Measurements from ENCODE around the gene COG5. TPM values are rescaled to one million over a fixed set of nuclear protein-coding genes. Genes with fewer than 3 reads are reported as not detected.

COG5 gene
- total RNA-seq, 1 experiment from 2014 or later, result 43.9 TPM

- Mint-ChIP-seq H3K4me3 (ENCODE audit: unreplicated experiment) (no peak overlapping the region), H3K27me3 (ENCODE audit: insufficient read depth, unreplicated experiment) (no peaks in the 10 kb centered on the region), H3K4me1 (ENCODE audit: low read depth, unreplicated experiment) (no peaks in the 10 kb centered on the region), H3K9me3 (ENCODE audit: unreplicated experiment) (no peaks in the 10 kb centered on the region), H3K27ac (ENCODE audit: unreplicated experiment) (peak overlapping the region; percentile 37), H3K36me3 (ENCODE audit: insufficient read depth, unreplicated experiment) (peaks cover 28% of the 10 kb centered on the region)
- Histone ChIP-seq H3K27me3 (replicated peaks; ENCODE audit: control insufficient read depth, insufficient read depth, low read length) (no peaks in the 10 kb centered on the region), H3K9me3 (no peaks in the 10 kb centered on the region), H3K4me3 (ENCODE audit: low read depth, low read length) (no peak overlapping the region), H3K4me1 (no peaks in the 10 kb centered on the region), H3K36me3 (ENCODE audit: control insufficient read depth, insufficient read depth, low read length) (peaks cover 2% of the 10 kb centered on the region; the same call in 1 of the 2 replicates)
- BruUV-seq (replicated peaks), result no TSS peak
- TF ChIP-seq CTCF (IDR thresholded peaks at IDR 0.05; ENCODE audit: insufficient read depth in 1 of 2, low read depth in 1 of 2, low read length in 1 of 2, severe bottlenecking in 1 of 2, unreplicated experiment in 1 of 2), result no peak
- intact Hi-C loops (cut with micrococcal nuclease; ENCODE audit: unreplicated experiment), result no loop called here
- no peak for DNase-seq
- ChIA-PET CTCF (no interaction called here), POLR2A (interaction anchor here (0.7 kb wide), 1 partner anchor 559 kb away, joined by 5 read pairs; no protein-coding TSS in a partner anchor)
Measured at GRCh38 chr7:107186240-107186639, 377.5 kb downstream of the COG5 start.

GRCh38 chr7:107185716-107186115, 378.0 kb downstream of the COG5 start:
- H3K9me3 ChIP-seq, result no peaks in the 10 kb centered on the region
- H3K4me3 Mint-ChIP-seq (ENCODE audit: unreplicated experiment), result no peak overlapping the region
- no peaks in the 10 kb centered on the region for H3K4me1 Mint-ChIP-seq (ENCODE audit: low read depth, unreplicated experiment)
- peaks cover under 1% of the 10 kb centered on the region; the same call in 1 of the 2 replicates for H3K4me1 ChIP-seq
- intact Hi-C loops (cut with micrococcal nuclease; ENCODE audit: unreplicated experiment), result no loop called here
- no peak overlapping the region for H3K27ac Mint-ChIP-seq (ENCODE audit: unreplicated experiment)
- H3K36me3 ChIP-seq (ENCODE audit: control insufficient read depth, insufficient read depth, low read length), result peaks cover 2% of the 10 kb centered on the region; the same call in 1 of the 2 replicates
- H3K27me3 ChIP-seq (replicated peaks; ENCODE audit: control insufficient read depth, insufficient read depth, low read length), result no peaks in the 10 kb centered on the region
- CTCF ChIA-PET, result no interaction called here
- peaks cover 33% of the 10 kb centered on the region for H3K36me3 Mint-ChIP-seq (ENCODE audit: insufficient read depth, unreplicated experiment)
- H3K9me3 Mint-ChIP-seq (ENCODE audit: unreplicated experiment), result no peaks in the 10 kb centered on the region
- no peak for TF ChIP-seq CTCF (IDR thresholded peaks at IDR 0.05; ENCODE audit: insufficient read depth in 1 of 2, low read depth in 1 of 2, low read length in 1 of 2, severe bottlenecking in 1 of 2, unreplicated experiment in 1 of 2)
- no TSS peak for BruUV-seq (replicated peaks)
- POLR2A ChIA-PET, result interaction anchor here (0.7 kb wide), 1 partner anchor 560 kb away, joined by 5 read pairs; no protein-coding TSS in a partner anchor
- H3K27me3 Mint-ChIP-seq (ENCODE audit: insufficient read depth, unreplicated experiment), result no peaks in the 10 kb centered on the region
- H3K4me3 ChIP-seq (ENCODE audit: low read depth, low read length), result no peak overlapping the region
- DNase-seq, result no peak

- Mint-ChIP-seq H3K36me3 (ENCODE audit: insufficient read depth, unreplicated experiment) (peaks cover 23% of the 10 kb centered on the region), H3K9me3 (ENCODE audit: unreplicated experiment) (no peaks in the 10 kb centered on the region), H3K27ac (ENCODE audit: unreplicated experiment) (no peak overlapping the region), H3K4me1 (ENCODE audit: low read depth, unreplicated experiment) (peaks cover 6% of the 10 kb centered on the region), H3K4me3 (ENCODE audit: unreplicated experiment) (no peak overlapping the region), H3K27me3 (ENCODE audit: insufficient read depth, unreplicated experiment) (no peaks in the 10 kb centered on the region)
- H3K36me3 ChIP-seq (ENCODE audit: control insufficient read depth, insufficient read depth, low read length), result no peaks in the 10 kb centered on the region
- ChIA-PET POLR2A (interaction anchor here (1.2 kb wide), 2 partner anchors 12 kb away, joined by 4 to 5 read pairs; partner anchors contain the start of gene HBP1), CTCF (no interaction called here)
- no TSS peak for BruUV-seq (replicated peaks)
- no peaks in the 10 kb centered on the region for H3K9me3 ChIP-seq
- no peaks in the 10 kb centered on the region for H3K27me3 ChIP-seq (replicated peaks; ENCODE audit: control insufficient read depth, insufficient read depth, low read length)
- no peak for TF ChIP-seq CTCF (IDR thresholded peaks at IDR 0.05; ENCODE audit: insufficient read depth in 1 of 2, low read depth in 1 of 2, low read length in 1 of 2, severe bottlenecking in 1 of 2, unreplicated experiment in 1 of 2)
- no peak for DNase-seq
- no peak overlapping the region for H3K4me3 ChIP-seq (ENCODE audit: low read depth, low read length)
- intact Hi-C loops (cut with micrococcal nuclease; ENCODE audit: unreplicated experiment), result no loop called here
- peaks cover 7% of the 10 kb centered on the region; the same call in 1 of the 2 replicates for H3K4me1 ChIP-seq
Measured at GRCh38 chr7:107181172-107181571, 382.5 kb downstream of the COG5 start.

All from Caco-2 (cell line).